Stimulated activated CD8-positive, alpha-beta memory T cell treated with anti-CD3 and anti-CD28 coated beads, Interleukin-15, amount 100 ng/mL, for 4 hours (primary cell): ENCODE measurements around the gene KRTAP1-3.
"Not testable (repeated sequence)": the region's sequence is repeated elsewhere in the genome, so short reads cannot be mapped to it uniquely, and the experiment has no call there.

ENCODE experiments used
- DNase-seq, 2 donors: peaks; one replicate each; pipeline ENCODE4 v3.0.0-alpha.2; 2020; ENCODE audit warnings: low read depth in 2 of 2

Gene KRTAP1-3

GRCh38 chr17:41010441-41010840 lies 24.2 kb downstream of the KRTAP1-3 start:
- DNase-seq: no peak

- DNase-seq: no peak
Observed at GRCh38 chr17:41009936-41010335, 24.7 kb downstream of the KRTAP1-3 start.

GRCh38 chr17:41009301-41009760 lies 25.3 kb downstream of the KRTAP1-3 start:
- DNase-seq: no peak

- no peak for DNase-seq
Observed at GRCh38 chr17:41008811-41009210, 25.9 kb downstream of the KRTAP1-3 start, which contains the start of gene KRTAP3-1. Gene KRTAP3-1, minus strand, starts transcription at chr17:41009128. Its CDS starts 54 bp downstream, at chr17:41009074.

- no peak for DNase-seq
Observed at GRCh38 chr17:41004397-41004796, 30.3 kb downstream of the KRTAP1-3 start.

GRCh38 chr17:41003926-41004325 lies 30.7 kb downstream of the KRTAP1-3 start:
- DNase-seq: no peak

GRCh38 chr17:41002814-41003213 lies 31.9 kb downstream of the KRTAP1-3 start:
- DNase-seq: no peak

- DNase-seq: no peak
Observed at GRCh38 chr17:41001795-41002194, 32.9 kb downstream of the KRTAP1-3 start.

GRCh38 chr17:40999563-40999962 lies 35.1 kb downstream of the KRTAP1-3 start, which contains the start of gene KRTAP3-2:
Gene KRTAP3-2, minus strand, starts transcription at chr17:40999906. Its CDS starts 53 bp downstream, at chr17:40999853.
- not testable (repeated sequence) for DNase-seq

- no peak for DNase-seq
Observed at GRCh38 chr17:40997361-40997760, 37.3 kb downstream of the KRTAP1-3 start.

- DNase-seq: no peak
Observed at GRCh38 chr17:40996829-40997228, 37.8 kb downstream of the KRTAP1-3 start.

GRCh38 chr17:40995116-40995515 lies 39.6 kb downstream of the KRTAP1-3 start:
- no peak for DNase-seq

- no peak for DNase-seq
Observed at GRCh38 chr17:40993839-40994238, 40.8 kb downstream of the KRTAP1-3 start, which contains the start of gene KRTAP3-3. Gene KRTAP3-3, minus strand, starts transcription at chr17:40994164. Its CDS starts 67 bp downstream, at chr17:40994097.

- DNase-seq: no peak
Observed at GRCh38 chr17:40993084-40993483, 41.6 kb downstream of the KRTAP1-3 start.

- no peak for DNase-seq
Observed at GRCh38 chr17:40992666-40993065, 42.0 kb downstream of the KRTAP1-3 start.

GRCh38 chr17:40986920-40987319 lies 47.8 kb downstream of the KRTAP1-3 start:
- DNase-seq: no peak

GRCh38 chr17:40984226-40984625 lies 50.4 kb downstream of the KRTAP1-3 start, which contains the start of gene KRT40:
Gene KRT40, minus strand, starts transcription at chr17:40984326. Its CDS starts 53 bp downstream, at chr17:40984273.
- DNase-seq: no peak
